Hepatocyte (in vitro differentiated cells): Measurements from ENCODE around the gene SLC22A8. TPM values are rescaled to one million over a fixed set of nuclear protein-coding genes. Genes with fewer than 3 reads are reported as not detected.
A peak's percentile ranks its signal among the peaks of the same experiment; 100 is the strongest.

Experiments
- DNase-seq: peaks from one replicate; pipeline ENCODE4 v3.0.0-alpha.2; 2016; ENCODE audit warnings: low spot score
- H2AFZ ChIP-seq: fragments of 200-600 bp; sonication (generic); 2 replicates; pipeline ENCODE4 v1.6.0; 2016; ENCODE audit warnings: antibody characterized with exemption, mild to moderate bottlenecking
- H3K27ac ChIP-seq: fragments of 200-600 bp; sonication (generic); 2 replicates; pipeline ENCODE4 v1.5.1; 2016; ENCODE audit warnings: mild to moderate bottlenecking
- H3K27me3 ChIP-seq: fragments of 200-600 bp; sonication (generic); 2 replicates; pipeline ENCODE4 v1.6.1; 2016
- H3K36me3 ChIP-seq: fragments of 200-600 bp; sonication (generic); replicated peaks from 2 replicates; pipeline ENCODE4 v1.5.1; 2016; ENCODE audit warnings: low read depth; ENCODE audit not compliant: insufficient read depth
- H3K4me1 ChIP-seq: fragments of 200-600 bp; sonication (generic); 2 replicates; pipeline ENCODE4 v1.5.1; 2016; ENCODE audit warnings: mild to moderate bottlenecking, moderate library complexity; ENCODE audit not compliant: insufficient read depth
- H3K4me2 ChIP-seq: fragments of 200-600 bp; sonication (generic); 2 replicates; pipeline ENCODE4 v1.6.0; 2016
- H3K4me3 ChIP-seq: fragments of 200-600 bp; sonication (generic); 2 replicates; pipeline ENCODE4 v1.5.1; 2016; ENCODE audit warnings: mild to moderate bottlenecking
- H3K79me2 ChIP-seq: fragments of 200-600 bp; sonication (generic); 2 replicates; pipeline ENCODE4 v1.6.0; 2017; ENCODE audit warnings: mild to moderate bottlenecking
- H3K9me2 ChIP-seq: fragments of 200-600 bp; sonication (generic); replicated peaks from 2 replicates; pipeline ENCODE4 v1.6.0; 2017; ENCODE audit warnings: mild to moderate bottlenecking; ENCODE audit not compliant: insufficient read depth
- H3K9me3 ChIP-seq: fragments of 200-600 bp; sonication (generic); 2 replicates; pipeline ENCODE4 v1.5.1; 2016; ENCODE audit warnings: low read depth, mild to moderate bottlenecking
- H4K20me1 ChIP-seq: fragments of 200-600 bp; sonication (generic); 2 replicates; pipeline ENCODE4 v1.6.0; 2016; ENCODE audit warnings: mild to moderate bottlenecking; ENCODE audit not compliant: insufficient read depth, poor library complexity, severe bottlenecking
- CTCF ChIP-seq: fragments of 200-600 bp; sonication (generic); IDR thresholded peaks from 2 replicates; pipeline ENCODE4 v1.5.1; 2016; ENCODE audit warnings: antibody characterized with exemption, mild to moderate bottlenecking; ENCODE audit not compliant: poor library complexity
- EZH2 ChIP-seq: fragments of 200-600 bp; sonication (generic); IDR thresholded peaks from 2 replicates; pipeline ENCODE4 v1.6.1; 2016; ENCODE audit warnings: antibody characterized with exemption, mild to moderate bottlenecking, borderline replicate concordance
- EZH2phosphoT487 ChIP-seq: fragments of 200-600 bp; sonication (generic); IDR thresholded peaks from one replicate; pipeline ENCODE4 v1.6.1; 2018; ENCODE audit warnings: antibody characterized with exemption, mild to moderate bottlenecking, low read depth, moderate library complexity; ENCODE audit not compliant: unreplicated experiment, severe bottlenecking
- WGBS: methylation state at CpG from one replicate; pipeline ENCODE4 v1.1.6; 2016; ENCODE audit warnings: low lambda C conversion rate; ENCODE audit errors: missing lambda C conversion rate; 5-methylcytosine and 5-hydroxymethylcytosine counted together
- polyA plus RNA-seq: library from polyadenylated mRNA; unstranded; fragments of >200 nt; fragmentation: Nextera tagmentation; extraction: Ambion mirVana; gene quantifications from 2 replicates; pipeline ENCODE4 v1.2.1, GENCODE V29; 2016
- total RNA-seq: library from RNA; depleted of rRNA; stranded (reverse); fragments of >200 nt; gene quantifications from 2 replicates; pipeline ENCODE4 v1.2.3, GENCODE V29; 2014

Gene SLC22A8
- total and polyA plus RNA-seq, 2 experiments from 2014 or later, result 0.41 TPM; not detected in 1

- no peak overlapping the region for H3K4me3 ChIP-seq
- TF ChIP-seq EZH2, result no peak
- TF ChIP-seq CTCF, result peak; percentile 29
- 52% methylated on average over 24 of the region's 24 CpGs for WGBS
- H3K27me3 ChIP-seq, result no peaks in the 10 kb centered on the region
- no peaks in the 10 kb centered on the region for H4K20me1 ChIP-seq
- H3K4me2 ChIP-seq, result no peak overlapping the region
- no peaks in the 10 kb centered on the region for H3K9me2 ChIP-seq
- H3K27ac ChIP-seq, result no peak overlapping the region
- H2AFZ ChIP-seq, result no peak overlapping the region
- DNase-seq, result no peak
- no peaks in the 10 kb centered on the region for H3K79me2 ChIP-seq
- peaks cover 1% of the 10 kb centered on the region for H3K4me1 ChIP-seq
- H3K36me3 ChIP-seq, result no peaks in the 10 kb centered on the region
- H3K9me3 ChIP-seq, result no peaks in the 10 kb centered on the region
Observed at GRCh38 chr11:63020671-63021291, 5.1 kb upstream of the SLC22A8 start.

GRCh38 chr11:63019506-63019905, 3.9 kb upstream of the SLC22A8 start:
- 59% methylated on average over 5 of the region's 5 CpGs for WGBS
- no peaks in the 10 kb centered on the region for H3K9me3 ChIP-seq
- H3K27me3 ChIP-seq, result no peaks in the 10 kb centered on the region
- H2AFZ ChIP-seq, result no peak overlapping the region
- H3K27ac ChIP-seq, result no peak overlapping the region
- H3K36me3 ChIP-seq, result no peaks in the 10 kb centered on the region
- H3K4me3 ChIP-seq, result no peak overlapping the region
- H3K79me2 ChIP-seq, result no peaks in the 10 kb centered on the region
- TF ChIP-seq EZH2 (no peak), EZH2phosphoT487 (no peak), CTCF (no peak)
- H3K4me1 ChIP-seq, result peaks cover 8% of the 10 kb centered on the region
- no peak for DNase-seq
- H3K4me2 ChIP-seq, result no peak overlapping the region
- H3K9me2 ChIP-seq, result no peaks in the 10 kb centered on the region
- no peaks in the 10 kb centered on the region for H4K20me1 ChIP-seq

GRCh38 chr11:63017306-63017974, 1.8 kb upstream of the SLC22A8 start:
- Histone ChIP-seq H3K79me2 (no peaks in the 10 kb centered on the region), H3K27ac (no peak overlapping the region)
- no peak for DNase-seq

More at GRCh38 chr11:63017306-63017974, 1.8 kb upstream of the SLC22A8 start:
- H3K27me3 ChIP-seq, result no peaks in the 10 kb centered on the region
- H2AFZ ChIP-seq, result no peak overlapping the region
- no peaks in the 10 kb centered on the region for H3K36me3 ChIP-seq
- TF ChIP-seq CTCF (no peak), EZH2phosphoT487 (no peak), EZH2 (no peak)
- H3K4me2 ChIP-seq, result no peak overlapping the region
- H4K20me1 ChIP-seq, result no peaks in the 10 kb centered on the region
- WGBS, result 60% methylated on average over 8 of the region's 8 CpGs
- H3K9me3 ChIP-seq, result no peaks in the 10 kb centered on the region
- no peaks in the 10 kb centered on the region for H3K9me2 ChIP-seq
- no peak overlapping the region for H3K4me3 ChIP-seq
- H3K4me1 ChIP-seq, result peaks cover 8% of the 10 kb centered on the region
